Islet of Langerhans (tissue), 1 donor: Measurements from ENCODE around the gene TMEM72.
"Not testable (repeated sequence)": the region's sequence is repeated elsewhere in the genome, so short reads cannot be mapped to it uniquely, and the experiment has no call there.

Source experiments
- FAIRE-seq: peaks from one replicate; lab custom pipeline; 2011; peaks lifted over from hg19 to GRCh38; lab: Jason Lieb, UNC

TMEM72 gene

GRCh38 chr10:44911081-44911540, at the start of gene TMEM72:
Gene TMEM72, plus strand, starts transcription at chr10:44911337. Its CDS starts 176 bp downstream, at chr10:44911513.
- no peak for FAIRE-seq

- no peak for FAIRE-seq
These were observed 49.0 kb upstream of the TMEM72 start for GRCh38 chr10:44862006-44862751.

GRCh38 chr10:44862924-44863323, 48.2 kb upstream of the TMEM72 start:
- no peak for FAIRE-seq

GRCh38 chr10:44863344-44864047, 47.6 kb upstream of the TMEM72 start:
- no peak for FAIRE-seq

GRCh38 chr10:44864051-44864450, 47.1 kb upstream of the TMEM72 start:
- FAIRE-seq = no peak

- FAIRE-seq = no peak
These were observed 46.4 kb upstream of the TMEM72 start for GRCh38 chr10:44864637-44865288.

- FAIRE-seq = no peak
These were observed 45.9 kb upstream of the TMEM72 start for GRCh38 chr10:44865289-44865671.

GRCh38 chr10:44866367-44866766, 44.8 kb upstream of the TMEM72 start:
- not testable (repeated sequence) for FAIRE-seq

GRCh38 chr10:44870031-44870430, 41.1 kb upstream of the TMEM72 start:
- no peak for FAIRE-seq

GRCh38 chr10:44873160-44873559, 38.0 kb upstream of the TMEM72 start:
- FAIRE-seq = no peak

- FAIRE-seq = no peak
These were observed 37.0 kb upstream of the TMEM72 start for GRCh38 chr10:44874166-44874565.

GRCh38 chr10:44878706-44879530, 32.2 kb upstream of the TMEM72 start:
- peak; percentile 70 for FAIRE-seq

- no peak for FAIRE-seq
These were observed 31.6 kb upstream of the TMEM72 start for GRCh38 chr10:44879531-44879899.

GRCh38 chr10:44880090-44880715, 30.9 kb upstream of the TMEM72 start:
- FAIRE-seq = no peak

- no peak for FAIRE-seq
These were observed 29.5 kb upstream of the TMEM72 start for GRCh38 chr10:44881649-44882048.

- FAIRE-seq = no peak
These were observed 28.9 kb upstream of the TMEM72 start for GRCh38 chr10:44882166-44882720.

GRCh38 chr10:44883593-44884331, 27.4 kb upstream of the TMEM72 start:
- FAIRE-seq = no peak

GRCh38 chr10:44885710-44886109, 25.4 kb upstream of the TMEM72 start:
- no peak for FAIRE-seq

- FAIRE-seq = no peak
These were observed 24.2 kb upstream of the TMEM72 start for GRCh38 chr10:44886966-44887365.

GRCh38 chr10:44888886-44889285, 22.3 kb upstream of the TMEM72 start:
- FAIRE-seq = no peak

- FAIRE-seq = no peak
These were observed 21.3 kb upstream of the TMEM72 start for GRCh38 chr10:44889834-44890233.
